DOHH2 (cell line): ENCODE results near the gene SLC8A3.

Experiments used
- H3F3A ChIP-seq: fragments of 200-600 bp; sonication (generic), shearing (Covaris generic); 2 replicates; pipeline ENCODE4 v1.6.0; 2016; ENCODE audit warnings: antibody characterized with exemption, mild to moderate bottlenecking; ENCODE audit not compliant: control insufficient read depth, insufficient read depth
- H3K27ac ChIP-seq: fragments of 200-600 bp; sonication (generic); 2 replicates; pipeline ENCODE4 v1.5.1; 2014; ENCODE audit warnings: low read depth, mild to moderate bottlenecking, low read length, moderate library complexity
- H3K27me3 ChIP-seq: fragments of 200-600 bp; sonication (generic); 2 replicates; pipeline ENCODE4 v1.6.1; 2014; ENCODE audit warnings: mild to moderate bottlenecking, low read length, mixed read lengths; ENCODE audit not compliant: control insufficient read depth
- H3K36me3 ChIP-seq: fragments of 200-600 bp; sonication (generic); 2 replicates; pipeline ENCODE4 v1.6.1; 2014; ENCODE audit warnings: mild to moderate bottlenecking, low read length, moderate library complexity, mixed read lengths; ENCODE audit not compliant: control insufficient read depth
- H3K4me1 ChIP-seq: fragments of 200-600 bp; sonication (generic); 2 replicates; pipeline ENCODE4 v1.6.1; 2014; ENCODE audit warnings: mild to moderate bottlenecking, low read length, mixed read lengths; ENCODE audit not compliant: control insufficient read depth
- H3K4me2 ChIP-seq: fragments of 200-600 bp; sonication (generic); 2 replicates; pipeline ENCODE4 v1.6.0; 2014; ENCODE audit warnings: mild to moderate bottlenecking, low read length, moderate library complexity
- H3K4me3 ChIP-seq: fragments of 200-600 bp; sonication (generic); 2 replicates; pipeline ENCODE4 v1.5.1; 2014; ENCODE audit warnings: mild to moderate bottlenecking, low read length, mixed read lengths
- H3K79me2 ChIP-seq: fragments of 200-600 bp; sonication (generic); 2 replicates; pipeline ENCODE4 v1.6.1; 2014; ENCODE audit warnings: mild to moderate bottlenecking, low read length, mixed read lengths; ENCODE audit not compliant: control insufficient read depth
- H3K9me2 ChIP-seq: fragments of 200-600 bp; sonication (generic); replicated peaks from 2 replicates; pipeline ENCODE4 v1.6.1; 2014; ENCODE audit warnings: mild to moderate bottlenecking, low read length, mixed read lengths; ENCODE audit not compliant: control insufficient read depth
- H3K9me3 ChIP-seq: fragments of 200-600 bp; sonication (generic); 2 replicates; pipeline ENCODE4 v1.6.1; 2014; ENCODE audit warnings: antibody characterized with exemption, low read length, mixed read lengths; ENCODE audit not compliant: control insufficient read depth, insufficient read depth
- H4K20me1 ChIP-seq: fragments of 200-600 bp; sonication (generic); 2 replicates; pipeline ENCODE4 v1.6.0; 2014; ENCODE audit warnings: low read depth, mild to moderate bottlenecking, antibody characterized with exemption, low read length, moderate library complexity; ENCODE audit not compliant: control insufficient read depth, insufficient read depth
- EZH2phosphoT487 ChIP-seq: fragments of 200-600 bp; sonication (generic); IDR thresholded peaks from 2 replicates; pipeline ENCODE4 v1.6.1; 2017; ENCODE audit warnings: borderline replicate concordance, mild to moderate bottlenecking, antibody characterized with exemption, low read length, moderate library complexity, mixed read lengths
- TF ChIP-seq, protein P1 (sequence below): fragments of 200-600 bp; sonication (generic); IDR thresholded peaks from one replicate; pipeline ENCODE4 v1.5.1; 2014; ENCODE audit warnings: antibody characterized with exemption, mild to moderate bottlenecking, low read depth, low read length; ENCODE audit not compliant: poor library complexity, severe bottlenecking

SLC8A3 gene

DNA sequence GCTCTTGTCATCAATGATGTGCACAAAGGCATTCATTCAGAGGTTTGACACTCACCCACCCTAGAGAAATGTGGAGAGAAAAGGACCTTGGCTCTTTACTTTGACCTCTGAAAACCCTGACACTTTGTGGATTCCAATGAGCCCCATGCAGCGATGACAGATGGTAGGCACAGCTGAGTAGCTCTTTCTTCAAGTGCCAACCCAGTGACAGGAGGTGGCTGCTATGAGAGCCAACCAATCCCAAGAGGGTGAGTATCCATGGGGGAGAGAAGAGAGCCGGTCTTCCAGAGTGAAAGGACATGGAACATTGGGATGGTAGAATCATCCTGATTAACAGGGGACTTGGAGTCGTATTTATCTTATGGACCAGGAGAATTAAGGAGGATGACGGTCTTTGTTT is 17.8 kb downstream of the SLC8A3 start:
- H3K9me2 ChIP-seq: no peaks in the 10 kb centered on the region
- 0 out of 2 replicates have a peak, but pooled peaks cover 4% of the 10 kb centered on the region for H3K27me3 ChIP-seq
- no peaks in the 10 kb centered on the region for H3K4me1 ChIP-seq
- H3K36me3 ChIP-seq: no peaks in the 10 kb centered on the region
- H3K4me2 ChIP-seq: no peak overlapping the region
- no peaks in the 10 kb centered on the region for H3K9me3 ChIP-seq
- H3K27ac ChIP-seq: no peak overlapping the region
- no peaks in the 10 kb centered on the region for H4K20me1 ChIP-seq
- no peak for TF ChIP-seq EZH2phosphoT487
- TF ChIP-seq, protein P1, sequence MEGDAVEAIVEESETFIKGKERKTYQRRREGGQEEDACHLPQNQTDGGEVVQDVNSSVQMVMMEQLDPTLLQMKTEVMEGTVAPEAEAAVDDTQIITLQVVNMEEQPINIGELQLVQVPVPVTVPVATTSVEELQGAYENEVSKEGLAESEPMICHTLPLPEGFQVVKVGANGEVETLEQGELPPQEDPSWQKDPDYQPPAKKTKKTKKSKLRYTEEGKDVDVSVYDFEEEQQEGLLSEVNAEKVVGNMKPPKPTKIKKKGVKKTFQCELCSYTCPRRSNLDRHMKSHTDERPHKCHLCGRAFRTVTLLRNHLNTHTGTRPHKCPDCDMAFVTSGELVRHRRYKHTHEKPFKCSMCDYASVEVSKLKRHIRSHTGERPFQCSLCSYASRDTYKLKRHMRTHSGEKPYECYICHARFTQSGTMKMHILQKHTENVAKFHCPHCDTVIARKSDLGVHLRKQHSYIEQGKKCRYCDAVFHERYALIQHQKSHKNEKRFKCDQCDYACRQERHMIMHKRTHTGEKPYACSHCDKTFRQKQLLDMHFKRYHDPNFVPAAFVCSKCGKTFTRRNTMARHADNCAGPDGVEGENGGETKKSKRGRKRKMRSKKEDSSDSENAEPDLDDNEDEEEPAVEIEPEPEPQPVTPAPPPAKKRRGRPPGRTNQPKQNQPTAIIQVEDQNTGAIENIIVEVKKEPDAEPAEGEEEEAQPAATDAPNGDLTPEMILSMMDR: no peak
- no peaks in the 10 kb centered on the region for H3K79me2 ChIP-seq
- no peaks in the 10 kb centered on the region for H3F3A ChIP-seq
- H3K4me3 ChIP-seq: no peak overlapping the region

GRCh38 chr14:70168406-70168805 is 20.3 kb downstream of the SLC8A3 start:
- no peaks in the 10 kb centered on the region for H3K4me1 ChIP-seq
- no peaks in the 10 kb centered on the region for H3K36me3 ChIP-seq
- 0 out of 2 replicates have a peak, but pooled peaks cover 4% of the 10 kb centered on the region for H3K27me3 ChIP-seq
- no peaks in the 10 kb centered on the region for H3K9me3 ChIP-seq
- H3K79me2 ChIP-seq: no peaks in the 10 kb centered on the region
- no peak for TF ChIP-seq EZH2phosphoT487
- TF ChIP-seq, protein P1: no peak
- H4K20me1 ChIP-seq: no peaks in the 10 kb centered on the region
- no peaks in the 10 kb centered on the region for H3F3A ChIP-seq
- no peak overlapping the region for H3K27ac ChIP-seq
- H3K4me3 ChIP-seq: no peak overlapping the region
- no peaks in the 10 kb centered on the region for H3K9me2 ChIP-seq
- H3K4me2 ChIP-seq: no peak overlapping the region

- Histone ChIP-seq H3K9me2 (no peaks in the 10 kb centered on the region), H4K20me1 (no peaks in the 10 kb centered on the region), H3K4me1 (no peaks in the 10 kb centered on the region), H3K27ac (no peak overlapping the region), H3F3A (no peaks in the 10 kb centered on the region), H3K36me3 (no peaks in the 10 kb centered on the region), H3K9me3 (no peaks in the 10 kb centered on the region), H3K27me3 (no peaks in the 10 kb centered on the region), H3K4me2 (no peak overlapping the region), H3K79me2 (no peaks in the 10 kb centered on the region), H3K4me3 (no peak overlapping the region)
- TF ChIP-seq, protein P1: no peak
- TF ChIP-seq EZH2phosphoT487: no peak
Measured at GRCh38 chr14:70166530-70167203, 22.1 kb downstream of the SLC8A3 start.
